Measurements from ENCODE around the gene HCAR2.
"Not testable (repeated sequence)": the region's sequence is repeated elsewhere in the genome, so short reads cannot be mapped to it uniquely, and the experiment has no call there.

HCAR2 gene

DNA sequence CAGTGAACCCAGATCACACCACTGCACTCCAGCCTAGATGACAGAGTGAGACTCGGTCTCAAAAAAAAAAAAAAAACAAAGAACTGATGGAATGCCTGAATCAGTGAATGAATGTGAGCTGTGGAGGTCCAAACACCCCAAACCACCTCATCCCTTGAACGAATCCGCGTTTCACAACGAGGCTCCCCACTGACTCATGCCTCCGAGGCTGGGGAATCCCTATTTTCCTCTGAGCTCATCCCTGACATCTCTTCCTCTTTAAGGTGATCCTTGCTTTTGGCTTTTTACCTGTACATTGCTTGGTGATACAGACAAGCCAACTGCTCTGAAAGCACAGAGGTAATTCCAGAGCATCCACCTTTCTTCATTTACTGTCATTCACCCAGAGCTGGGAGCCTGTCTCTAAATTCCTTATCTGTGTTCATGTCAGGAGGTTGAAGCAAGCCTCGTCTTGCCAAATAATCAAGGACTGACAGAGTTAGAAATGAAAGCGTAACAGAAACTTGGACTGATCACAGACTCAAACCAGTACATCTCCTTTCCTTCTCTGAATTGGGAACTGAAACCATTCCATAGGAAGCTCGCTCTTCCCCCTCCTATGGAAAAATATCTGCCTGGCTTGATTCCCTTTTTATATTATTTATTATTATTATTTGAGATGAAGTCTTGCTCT, 3.0 kb downstream of the HCAR2 start:
- H4K5ac ChIP-seq (ENCODE audit: low read length); H2BK120ac ChIP-seq (ENCODE audit: low read depth, low read length); H3K18ac ChIP-seq (ENCODE audit: low read length); H2BK5ac ChIP-seq (ENCODE audit: low read length); H3K27ac ChIP-seq (ENCODE audit: low read depth, low read length); H2BK15ac ChIP-seq (replicated peaks; ENCODE audit: low read depth); H3K27me3 ChIP-seq (ENCODE audit: insufficient read depth, low read length, poor library complexity); H3K9ac ChIP-seq (ENCODE audit: low read length); H3K4me1 ChIP-seq (ENCODE audit: control insufficient read depth, low read depth, low read length); H3K79me1 ChIP-seq (ENCODE audit: low read length); H2AK5ac ChIP-seq (ENCODE audit: low read length); H4K8ac ChIP-seq (ENCODE audit: low read depth, low read length); H3K23ac ChIP-seq (ENCODE audit: low read length); H3K4me3 ChIP-seq (ENCODE audit: low read length); H3K56ac ChIP-seq (ENCODE audit: low read length); H3K79me2 ChIP-seq (ENCODE audit: control insufficient read depth, insufficient read depth, low read length); H3K4ac ChIP-seq (ENCODE audit: low read depth, low read length); H3K36me3 ChIP-seq (ENCODE audit: control insufficient read depth, insufficient read depth, low read length); H3K4me2 ChIP-seq (ENCODE audit: low read length); DNase-seq: not testable (repeated sequence)
- WGBS (ENCODE audit: extremely low coverage, insufficient coverage, low lambda C conversion rate), result no CpG with 5 or more reads among the region's 9 CpGs

DNA sequence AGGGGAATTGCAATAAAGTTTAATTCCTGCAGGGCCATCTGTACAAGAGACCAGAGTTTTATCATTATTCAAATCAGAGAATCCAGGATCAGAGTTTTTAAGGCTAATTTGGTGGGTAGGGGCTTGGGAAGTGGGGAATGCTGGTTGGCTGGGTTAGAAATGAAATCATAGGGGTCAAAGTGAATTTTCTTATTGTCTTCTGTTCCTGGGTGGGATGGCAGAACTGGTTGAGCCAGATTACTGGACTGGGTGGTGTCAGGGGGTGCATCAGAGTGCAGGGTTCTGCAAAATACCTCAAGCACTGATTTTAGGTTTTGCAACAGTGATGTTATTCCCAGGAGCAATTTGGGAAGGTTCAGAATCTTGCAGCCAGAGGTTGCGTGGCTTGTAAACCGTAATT, 6.2 kb downstream of the HCAR2 start:
- not testable (repeated sequence) for DNase-seq; H2BK5ac ChIP-seq (ENCODE audit: low read length); H3K56ac ChIP-seq (ENCODE audit: low read length); H3K79me2 ChIP-seq (ENCODE audit: control insufficient read depth, insufficient read depth, low read length); H3K4me2 ChIP-seq (ENCODE audit: low read length); H3K4me1 ChIP-seq (ENCODE audit: control insufficient read depth, low read depth, low read length); H3K18ac ChIP-seq (ENCODE audit: low read length); H2BK15ac ChIP-seq (replicated peaks; ENCODE audit: low read depth); H3K79me1 ChIP-seq (ENCODE audit: low read length); H3K36me3 ChIP-seq (ENCODE audit: control insufficient read depth, insufficient read depth, low read length); H2BK120ac ChIP-seq (ENCODE audit: low read depth, low read length); H3K27ac ChIP-seq (ENCODE audit: low read depth, low read length); H3K27me3 ChIP-seq (ENCODE audit: insufficient read depth, low read length, poor library complexity); H3K4me3 ChIP-seq (ENCODE audit: low read length); H3K23ac ChIP-seq (ENCODE audit: low read length); H3K9ac ChIP-seq (ENCODE audit: low read length); H4K8ac ChIP-seq (ENCODE audit: low read depth, low read length); H2AK5ac ChIP-seq (ENCODE audit: low read length); H3K4ac ChIP-seq (ENCODE audit: low read depth, low read length); H4K5ac ChIP-seq (ENCODE audit: low read length)
- no CpG with 5 or more reads among the region's 2 CpGs for WGBS (ENCODE audit: extremely low coverage, insufficient coverage, low lambda C conversion rate)

DNA sequence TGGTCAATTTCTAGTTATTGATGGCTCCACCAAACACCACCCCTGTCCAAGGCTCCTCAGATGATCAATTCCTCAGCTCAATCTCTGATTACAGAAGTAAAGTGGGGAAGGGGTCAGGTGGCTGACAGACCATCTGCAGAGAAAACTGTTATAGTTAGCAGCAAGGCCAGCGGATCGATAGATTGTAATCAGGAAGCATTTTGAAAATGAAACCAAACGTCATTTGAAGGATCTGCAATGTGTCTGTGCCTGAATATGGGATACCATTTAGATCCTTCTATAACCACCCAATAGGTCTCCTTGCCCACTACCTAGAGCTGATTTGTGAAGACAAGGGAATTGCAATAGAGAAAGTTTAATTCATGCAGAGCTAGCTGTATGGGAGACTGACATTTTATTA, 11.6 kb downstream of the HCAR2 start:
- no peak for DNase-seq
- Histone ChIP-seq H2BK15ac (replicated peaks; ENCODE audit: low read depth) (no peak overlapping the region), H3K4me2 (ENCODE audit: low read length) (no peak overlapping the region), H4K5ac (ENCODE audit: low read length) (no peak overlapping the region), H2AK5ac (ENCODE audit: low read length) (no peak overlapping the region), H3K56ac (ENCODE audit: low read length) (no peak overlapping the region), H3K4me3 (ENCODE audit: low read length) (no peak overlapping the region), H4K8ac (ENCODE audit: low read depth, low read length) (no peak overlapping the region), H3K36me3 (ENCODE audit: control insufficient read depth, insufficient read depth, low read length) (no peaks in the 10 kb centered on the region), H3K9ac (ENCODE audit: low read length) (no peak overlapping the region), H3K4me1 (ENCODE audit: control insufficient read depth, low read depth, low read length) (no peaks in the 10 kb centered on the region), H3K27ac (ENCODE audit: low read depth, low read length) (no peak overlapping the region), H3K4ac (ENCODE audit: low read depth, low read length) (no peak overlapping the region), H2BK120ac (ENCODE audit: low read depth, low read length) (no peak overlapping the region), H2BK5ac (ENCODE audit: low read length) (no peak overlapping the region), H3K79me2 (ENCODE audit: control insufficient read depth, insufficient read depth, low read length) (no peaks in the 10 kb centered on the region), H3K79me1 (ENCODE audit: low read length) (no peaks in the 10 kb centered on the region), H3K23ac (ENCODE audit: low read length) (no peak overlapping the region), H3K27me3 (ENCODE audit: insufficient read depth, low read length, poor library complexity) (no peaks in the 10 kb centered on the region), H3K18ac (ENCODE audit: low read length) (no peak overlapping the region)
- no CpG with 5 or more reads among the region's 3 CpGs for WGBS (ENCODE audit: extremely low coverage, insufficient coverage, low lambda C conversion rate)

DNA sequence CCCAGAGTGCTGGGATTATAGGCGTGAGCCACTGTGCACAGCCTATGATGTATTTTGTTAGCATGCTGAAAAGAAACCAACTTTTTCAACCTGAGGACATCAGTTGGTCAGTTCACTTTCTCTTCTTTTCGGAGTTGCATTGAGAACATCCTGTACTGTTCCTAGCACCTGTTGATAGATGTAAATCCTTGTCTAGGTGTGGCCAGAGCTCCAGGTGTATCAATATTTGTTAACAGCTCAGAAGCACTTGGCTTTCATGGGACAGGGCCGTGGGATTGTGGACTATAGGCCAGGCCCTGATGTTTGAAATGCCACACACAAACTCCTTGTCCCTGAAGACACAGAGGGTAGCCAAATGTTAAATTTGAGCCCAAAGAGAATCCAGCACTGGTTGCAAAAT, 14.9 kb downstream of the HCAR2 start:
- Histone ChIP-seq H3K23ac (ENCODE audit: low read length) (no peak overlapping the region), H3K36me3 (ENCODE audit: control insufficient read depth, insufficient read depth, low read length) (no peaks in the 10 kb centered on the region), H2BK120ac (ENCODE audit: low read depth, low read length) (no peak overlapping the region), H3K4me2 (ENCODE audit: low read length) (no peak overlapping the region), H3K4ac (ENCODE audit: low read depth, low read length) (no peak overlapping the region), H3K27ac (ENCODE audit: low read depth, low read length) (no peak overlapping the region), H2BK15ac (replicated peaks; ENCODE audit: low read depth) (no peak overlapping the region), H3K79me1 (ENCODE audit: low read length) (no peaks in the 10 kb centered on the region), H3K27me3 (ENCODE audit: insufficient read depth, low read length, poor library complexity) (no peaks in the 10 kb centered on the region), H3K4me1 (ENCODE audit: control insufficient read depth, low read depth, low read length) (no peaks in the 10 kb centered on the region), H3K56ac (ENCODE audit: low read length) (no peak overlapping the region), H3K18ac (ENCODE audit: low read length) (no peak overlapping the region), H3K4me3 (ENCODE audit: low read length) (no peak overlapping the region), H3K79me2 (ENCODE audit: control insufficient read depth, insufficient read depth, low read length) (no peaks in the 10 kb centered on the region), H4K5ac (ENCODE audit: low read length) (no peak overlapping the region), H3K9ac (ENCODE audit: low read length) (no peak overlapping the region), H4K8ac (ENCODE audit: low read depth, low read length) (no peak overlapping the region), H2BK5ac (ENCODE audit: low read length) (no peak overlapping the region), H2AK5ac (ENCODE audit: low read length) (no peak overlapping the region)
- WGBS (ENCODE audit: extremely low coverage, insufficient coverage, low lambda C conversion rate), result no CpG with 5 or more reads among the region's 3 CpGs
- no peak for DNase-seq

DNA sequence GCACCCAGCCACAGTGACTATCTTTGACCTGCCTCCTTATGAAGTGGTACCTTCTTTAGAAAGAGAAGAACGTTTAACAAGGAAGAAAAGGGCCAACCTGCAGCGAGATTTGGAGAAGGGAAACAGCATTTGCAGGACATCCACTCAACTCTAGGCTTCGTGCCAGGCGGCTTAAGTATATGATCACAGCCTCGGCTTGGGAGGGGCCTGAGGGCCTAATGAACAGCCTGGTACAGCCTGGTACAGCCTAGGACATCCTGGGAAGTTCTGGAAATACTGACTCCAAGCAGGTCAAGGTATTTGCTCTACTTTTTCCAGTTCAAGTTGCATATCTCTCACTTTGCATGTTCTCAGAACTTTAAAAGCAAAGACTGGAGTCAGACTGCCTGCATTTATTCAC, 16.1 kb downstream of the HCAR2 start:
- H3K4me2 ChIP-seq (ENCODE audit: low read length), result no peak overlapping the region
- H3K4me3 ChIP-seq (ENCODE audit: low read length), result no peak overlapping the region
- no peaks in the 10 kb centered on the region for H3K27me3 ChIP-seq (ENCODE audit: insufficient read depth, low read length, poor library complexity)
- no peak overlapping the region for H3K9ac ChIP-seq (ENCODE audit: low read length)
- no peaks in the 10 kb centered on the region for H3K4me1 ChIP-seq (ENCODE audit: control insufficient read depth, low read depth, low read length)
- no peak overlapping the region for H2BK15ac ChIP-seq (replicated peaks; ENCODE audit: low read depth)
- no peak overlapping the region for H3K18ac ChIP-seq (ENCODE audit: low read length)
- H3K4ac ChIP-seq (ENCODE audit: low read depth, low read length), result no peak overlapping the region
- no peak overlapping the region for H3K23ac ChIP-seq (ENCODE audit: low read length)
- H3K79me2 ChIP-seq (ENCODE audit: control insufficient read depth, insufficient read depth, low read length), result no peaks in the 10 kb centered on the region
- no peak overlapping the region for H2AK5ac ChIP-seq (ENCODE audit: low read length)
- DNase-seq, result no peak
- no peak overlapping the region for H4K5ac ChIP-seq (ENCODE audit: low read length)
- no CpG with 5 or more reads among the region's 5 CpGs for WGBS (ENCODE audit: extremely low coverage, insufficient coverage, low lambda C conversion rate)
- H3K79me1 ChIP-seq (ENCODE audit: low read length), result no peaks in the 10 kb centered on the region
- no peak overlapping the region for H2BK120ac ChIP-seq (ENCODE audit: low read depth, low read length)
- no peaks in the 10 kb centered on the region for H3K36me3 ChIP-seq (ENCODE audit: control insufficient read depth, insufficient read depth, low read length)
- H3K27ac ChIP-seq (ENCODE audit: low read depth, low read length), result no peak overlapping the region
- H2BK5ac ChIP-seq (ENCODE audit: low read length), result no peak overlapping the region
- no peak overlapping the region for H3K56ac ChIP-seq (ENCODE audit: low read length)
- no peak overlapping the region for H4K8ac ChIP-seq (ENCODE audit: low read depth, low read length)

DNA sequence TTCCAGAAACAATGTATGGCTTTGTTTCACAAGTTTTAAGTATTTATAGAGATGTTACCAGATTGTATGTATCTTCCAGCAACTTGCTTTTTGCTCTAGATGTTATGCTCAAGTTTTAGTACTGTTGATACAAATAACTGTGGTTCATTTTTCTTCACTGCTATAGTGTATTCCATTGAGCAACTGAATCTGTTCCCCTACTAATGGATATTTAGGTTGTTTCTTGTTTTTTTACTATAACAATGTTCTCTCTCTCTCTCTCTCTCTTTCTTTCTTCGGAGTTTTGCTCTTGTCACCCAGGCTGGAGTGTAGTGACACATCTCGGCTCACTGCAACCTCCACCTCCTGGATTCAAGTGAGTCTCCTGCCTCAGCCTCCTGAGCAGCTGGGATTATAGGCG, 16.6 kb downstream of the HCAR2 start:
- Histone ChIP-seq H2BK5ac (ENCODE audit: low read length) (no peak overlapping the region), H4K8ac (ENCODE audit: low read depth, low read length) (no peak overlapping the region), H3K4me2 (ENCODE audit: low read length) (no peak overlapping the region), H3K4me1 (ENCODE audit: control insufficient read depth, low read depth, low read length) (no peaks in the 10 kb centered on the region), H3K4me3 (ENCODE audit: low read length) (no peak overlapping the region), H3K23ac (ENCODE audit: low read length) (no peak overlapping the region), H3K18ac (ENCODE audit: low read length) (no peak overlapping the region), H2BK15ac (replicated peaks; ENCODE audit: low read depth) (no peak overlapping the region), H3K27ac (ENCODE audit: low read depth, low read length) (no peak overlapping the region), H3K56ac (ENCODE audit: low read length) (no peak overlapping the region), H3K4ac (ENCODE audit: low read depth, low read length) (no peak overlapping the region), H3K36me3 (ENCODE audit: control insufficient read depth, insufficient read depth, low read length) (no peaks in the 10 kb centered on the region), H2BK120ac (ENCODE audit: low read depth, low read length) (no peak overlapping the region), H3K79me2 (ENCODE audit: control insufficient read depth, insufficient read depth, low read length) (no peaks in the 10 kb centered on the region), H3K9ac (ENCODE audit: low read length) (no peak overlapping the region), H2AK5ac (ENCODE audit: low read length) (no peak overlapping the region), H4K5ac (ENCODE audit: low read length) (no peak overlapping the region), H3K79me1 (ENCODE audit: low read length) (no peaks in the 10 kb centered on the region), H3K27me3 (ENCODE audit: insufficient read depth, low read length, poor library complexity) (no peaks in the 10 kb centered on the region)
- WGBS (ENCODE audit: extremely low coverage, insufficient coverage, low lambda C conversion rate), result no CpG with 5 or more reads among the region's 3 CpGs
- DNase-seq, result no peak
